Spleen (tissue), 7 donors: Measurements from ENCODE around the gene DARS2.

Experiments
- CTCF ChIP-seq, 11 experiments: fragments of 200-600 bp in 7 of 11; fragments of 450-650 bp in 4 of 11; sonication (generic) in 4 of 11; IDR thresholded peaks in 8 of 11; conservative IDR thresholded peaks in 3 of 11; 1 replicate in 7 of 11; 2 replicates in 4 of 11; pipeline versions ENCODE4 v1.4.0 to v1.8.0; 2016 to 2021; ENCODE audit warnings: antibody characterized with exemption in 11 of 11, inconsistent platforms in 4 of 11, mild to moderate bottlenecking in 1 of 11
- POLR2A ChIP-seq, 3 donors: fragments of 450-650 bp; IDR thresholded peaks; one replicate each; pipeline ENCODE4 v1.5.1; 2017; ENCODE audit warnings: antibody characterized with exemption in 3 of 3, mild to moderate bottlenecking in 1 of 3
- POLR2AphosphoS5 ChIP-seq, 3 donors: sonication (generic); formaldehyde crosslinking; IDR thresholded peaks; one replicate each; pipeline ENCODE4 v1.5.1; 2017; ENCODE audit warnings: antibody characterized with exemption in 3 of 3
- donor health status: DM: no; HTN: no; CAD: no; lungs with moderate emphysema.
- donor health status: DM: no; HTN: no; CAD: no.
- donor health status: DM: no; HTN: no; CAD: no.

GRCh38 chr1:173818459-173818858 lies 6.0 kb upstream of the DARS2 start:
- TF ChIP-seq CTCF (IDR thresholded peaks at IDR 0.05 in 8 of 11, conservative IDR thresholded peaks at IDR 0.05 in 3 of 11) = no peak
- no peak for TF ChIP-seq POLR2A (IDR thresholded peaks at IDR 0.05)
- TF ChIP-seq POLR2AphosphoS5 (IDR thresholded peaks at IDR 0.05) = no peak
